Left lung (tissue), 10 donors: ENCODE measurements around the gene B4GAT1. TPM values are rescaled to one million over a fixed set of nuclear protein-coding genes. Genes with fewer than 3 reads are reported as not detected.

ENCODE experiments used
- ATAC-seq: fragments of 200-7000 bp; cut with Tn5 transposase; one replicate; pipeline ENCODE4 v1.9.1; 2020; ENCODE audit warnings: moderate library complexity
- DNase-seq, 4 donors: peaks; one replicate each; pipeline ENCODE4 v3.0.0-alpha.2; 2013 to 2020
- H3K27ac ChIP-seq, 2 donors: fragments of 200-600 bp; sonication (generic) in 1 of 2; one replicate each; pipeline versions ENCODE4 v1.5.0 to v1.8.0; 2020 to 2021
- H3K27me3 ChIP-seq, 2 donors: fragments of 200-600 bp; sonication (generic) in 1 of 2; one replicate each; pipeline versions ENCODE4 v1.5.0 to v1.8.0; 2020 to 2021
- H3K36me3 ChIP-seq, 2 donors: fragments of 200-600 bp; sonication (generic) in 1 of 2; one replicate each; pipeline versions ENCODE4 v1.5.0 to v1.8.0; 2020 to 2021
- H3K4me1 ChIP-seq, 2 donors: fragments of 200-600 bp; one replicate each; pipeline ENCODE4 v1.8.0; 2021
- H3K4me3 ChIP-seq, 2 donors: fragments of 200-600 bp; sonication (generic) in 1 of 2; one replicate each; pipeline versions ENCODE4 v1.5.0 to v1.8.0; 2020 to 2021; ENCODE audit warnings: mild to moderate bottlenecking in 1 of 2
- H3K9me3 ChIP-seq, 2 donors: fragments of 200-600 bp; sonication (generic) in 1 of 2; one replicate each; pipeline versions ENCODE4 v1.5.0 to v1.8.0; 2020 to 2021
- intact Hi-C, 2 donors: fragments of 100-400 bp; cut with DNase I; formaldehyde crosslinking; loops; one replicate each; pipeline versions ENCODE4 v1.11.2 to v1.14.2; 2022
- polyA plus RNA-seq, 6 donors: library from polyadenylated mRNA; unstranded; fragments of 120-200 nt; gene quantifications; one replicate each; pipeline ENCODE4 v1.2.1, GENCODE V29; 2013; ENCODE audit not compliant: insufficient read length in 6 of 6
- total RNA-seq, 2 donors: library from RNA; stranded (reverse); fragmentation: NEBNext Ultra II Directional; extraction: Animal tissue kit (Norgen Biotek cat#: 25700); gene quantifications; one replicate each; pipeline ENCODE4 v1.2.1, GENCODE V29; 2021
- TF ChIP-seq, protein P1 (sequence below), 2 donors: fragments of 200-600 bp; sonication (generic) in 1 of 2; IDR thresholded peaks; one replicate each; pipeline versions ENCODE4 v1.5.0 to v1.8.0; 2021; ENCODE audit warnings: antibody characterized with exemption in 2 of 2
- donor health status: DM: no; HTN: yes; CAD: no.
- donor health status: DM: no; HTN: no; CAD: no.

B4GAT1 gene
- total and polyA plus RNA-seq, 8 donors: 22.9 to 35.9 (median 30.2) TPM

GRCh38 chr11:66338276-66339161, 8.9 kb downstream of the B4GAT1 start:
- no peaks in the 10 kb centered on the region for H3K27me3 ChIP-seq
- H3K9me3 ChIP-seq: no peaks in the 10 kb centered on the region
- DNase-seq: peak in 2 of 4 donors; percentile 29 to 50
- H3K27ac ChIP-seq: no peak overlapping the region
- H3K36me3 ChIP-seq: peaks cover 0 to 66% of the 10 kb centered on the region in 2 donors
- intact Hi-C loops: no loop called here
- peaks cover 19 to 40% of the 10 kb centered on the region in 2 donors for H3K4me1 ChIP-seq
- TF ChIP-seq, protein P1, sequence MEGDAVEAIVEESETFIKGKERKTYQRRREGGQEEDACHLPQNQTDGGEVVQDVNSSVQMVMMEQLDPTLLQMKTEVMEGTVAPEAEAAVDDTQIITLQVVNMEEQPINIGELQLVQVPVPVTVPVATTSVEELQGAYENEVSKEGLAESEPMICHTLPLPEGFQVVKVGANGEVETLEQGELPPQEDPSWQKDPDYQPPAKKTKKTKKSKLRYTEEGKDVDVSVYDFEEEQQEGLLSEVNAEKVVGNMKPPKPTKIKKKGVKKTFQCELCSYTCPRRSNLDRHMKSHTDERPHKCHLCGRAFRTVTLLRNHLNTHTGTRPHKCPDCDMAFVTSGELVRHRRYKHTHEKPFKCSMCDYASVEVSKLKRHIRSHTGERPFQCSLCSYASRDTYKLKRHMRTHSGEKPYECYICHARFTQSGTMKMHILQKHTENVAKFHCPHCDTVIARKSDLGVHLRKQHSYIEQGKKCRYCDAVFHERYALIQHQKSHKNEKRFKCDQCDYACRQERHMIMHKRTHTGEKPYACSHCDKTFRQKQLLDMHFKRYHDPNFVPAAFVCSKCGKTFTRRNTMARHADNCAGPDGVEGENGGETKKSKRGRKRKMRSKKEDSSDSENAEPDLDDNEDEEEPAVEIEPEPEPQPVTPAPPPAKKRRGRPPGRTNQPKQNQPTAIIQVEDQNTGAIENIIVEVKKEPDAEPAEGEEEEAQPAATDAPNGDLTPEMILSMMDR (IDR thresholded peaks at IDR 0.05): no peak
- no peak overlapping the region for H3K4me3 ChIP-seq
- ATAC-seq: no peak

DNA sequence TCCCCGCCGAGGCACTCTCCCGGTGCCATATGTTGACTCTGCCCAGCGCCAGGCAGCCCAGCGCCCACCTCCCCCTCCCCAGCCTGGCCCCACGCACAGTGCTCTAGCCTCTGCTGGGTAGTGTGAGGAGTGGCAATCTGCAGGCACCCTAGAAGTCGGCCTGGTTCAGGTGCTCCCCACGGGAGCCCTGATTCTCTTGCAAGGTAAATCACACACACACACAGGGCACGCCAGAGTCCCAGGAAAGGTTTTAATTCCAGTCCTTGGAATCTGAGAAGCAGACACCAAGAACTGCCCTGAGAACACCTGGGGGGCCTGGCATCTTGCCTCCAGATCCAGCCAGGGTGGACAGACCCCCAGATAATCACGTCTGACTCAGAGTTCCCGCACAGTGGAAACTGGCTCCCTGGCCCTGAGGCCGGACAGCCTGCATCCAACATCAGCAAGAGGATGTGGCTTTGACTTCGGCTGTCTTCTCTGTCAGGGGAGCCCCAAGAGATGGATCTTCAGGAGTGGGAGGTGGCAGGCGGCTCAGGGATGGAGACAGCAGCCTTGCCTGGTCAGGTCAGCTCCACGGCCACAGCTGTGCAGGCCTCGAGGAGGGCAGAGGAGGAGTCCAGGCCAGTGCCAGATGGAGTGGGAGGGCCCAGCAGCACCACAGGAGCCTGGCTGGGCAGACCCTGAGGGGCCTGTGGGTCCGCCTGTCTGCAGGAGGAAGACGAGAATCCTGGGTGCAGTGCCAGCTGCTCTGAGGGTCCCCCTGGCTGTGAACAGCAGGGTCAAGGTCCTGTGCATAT, 10.1 kb downstream of the B4GAT1 start:
- ATAC-seq (no peak), DNase-seq (peak in 2 of 4 donors; percentile 32 to 64)
- peaks cover 0 to 74% of the 10 kb centered on the region in 2 donors for H3K36me3 ChIP-seq
- TF ChIP-seq, protein P1 (IDR thresholded peaks at IDR 0.05): no peak
- H3K4me1 ChIP-seq: peaks cover 19 to 34% of the 10 kb centered on the region in 2 donors
- H3K9me3 ChIP-seq: no peaks in the 10 kb centered on the region
- no peak overlapping the region for H3K4me3 ChIP-seq
- peak overlapping the region; percentile 86 to 87 for H3K27ac ChIP-seq
- H3K27me3 ChIP-seq: no peaks in the 10 kb centered on the region
- intact Hi-C loops: no loop called here

DNA sequence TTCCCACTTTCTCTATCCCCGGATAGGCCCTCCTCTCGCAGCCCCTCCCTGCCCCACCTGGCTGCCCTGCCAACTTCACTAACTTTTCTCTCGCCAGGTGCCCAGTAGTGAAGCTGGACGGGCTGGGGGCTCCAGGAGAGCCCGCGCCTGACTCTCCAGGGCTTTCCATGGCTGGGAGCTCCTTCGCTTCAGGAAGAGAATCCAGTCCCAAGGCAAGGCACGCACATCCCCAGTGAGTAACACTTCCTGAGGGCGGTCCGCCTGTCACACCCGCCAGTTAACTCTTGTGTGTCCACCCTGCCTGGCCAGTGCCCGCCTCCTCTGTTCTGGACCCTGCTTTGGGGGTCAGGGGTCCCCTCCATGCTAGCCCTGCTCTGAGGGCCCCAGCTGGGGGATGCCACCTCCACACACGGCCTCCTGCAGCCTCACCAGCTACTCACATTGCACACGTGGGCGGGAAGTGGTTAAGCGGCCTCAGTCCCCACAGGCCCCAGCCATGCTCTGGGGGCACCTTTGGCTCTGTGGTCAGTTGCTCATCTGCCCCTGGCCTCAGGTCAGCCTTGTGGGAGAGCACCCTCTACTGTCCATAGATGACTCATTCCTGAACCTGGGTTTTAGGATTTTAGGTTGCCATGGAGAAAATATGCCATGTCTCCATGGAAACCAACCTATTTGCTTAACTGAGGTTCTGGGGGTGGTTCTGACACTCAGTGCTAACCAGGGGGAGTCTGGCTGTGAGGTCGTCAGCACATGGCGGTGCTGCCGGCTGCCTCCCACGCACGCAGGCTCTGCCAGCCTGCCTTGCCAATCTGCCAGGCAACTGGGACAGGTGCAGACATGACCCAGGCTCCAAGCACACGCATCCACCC, 11.0 kb downstream of the B4GAT1 start, which contains the start of gene RIN1:
RIN1 (minus strand) TSS at position 201 of the 869 bp plus-strand sequence; CDS start at position 169, 32 bp downstream.
- peaks cover 0 to 73% of the 10 kb centered on the region in 2 donors for H3K36me3 ChIP-seq
- intact Hi-C loops: no loop called here
- peak in 2 of 4 donors; percentile 76 to 85 for DNase-seq
- TF ChIP-seq, protein P1 (IDR thresholded peaks at IDR 0.05): no peak
- peak within 1 kb of the TSS; percentile 49 to 63 for H3K4me3 ChIP-seq
- H3K27me3 ChIP-seq: no peaks in the 10 kb centered on the region
- no peaks in the 10 kb centered on the region for H3K9me3 ChIP-seq
- H3K4me1 ChIP-seq: peaks cover 19 to 34% of the 10 kb centered on the region in 2 donors
- peak within 1 kb of the TSS; percentile 86 to 87 for H3K27ac ChIP-seq
- peak; percentile 84 for ATAC-seq

GRCh38 chr11:66335531-66336233, 11.7 kb downstream of the B4GAT1 start:
- H3K4me1 ChIP-seq: peaks cover 19 to 34% of the 10 kb centered on the region in 2 donors
- ATAC-seq (peak; percentile 40), DNase-seq (peak in 1 of 4 donors; percentile 82)
- H3K4me3 ChIP-seq: peak overlapping the region; percentile 49 to 63
- intact Hi-C loops: no loop called here
- H3K27ac ChIP-seq: peak overlapping the region; percentile 86 to 87
- TF ChIP-seq, protein P1 (IDR thresholded peaks at IDR 0.05): no peak
- H3K9me3 ChIP-seq: no peaks in the 10 kb centered on the region
- peaks cover 0 to 65% of the 10 kb centered on the region in 2 donors for H3K36me3 ChIP-seq
- no peaks in the 10 kb centered on the region for H3K27me3 ChIP-seq
